Amniotic stem cell (primary cell): ENCODE measurements around the gene SMIM14.
"Not testable (repeated sequence)": the region's sequence is repeated elsewhere in the genome, so short reads cannot be mapped to it uniquely, and the experiment has no call there.

Experiments used
- DNase-seq: peaks from one replicate; lab custom pipeline; 2025; lab: John Stamatoyannopoulos, UW

The SMIM14 gene

GRCh38 chr4:39596971-39597370 lies 41.7 kb downstream of the SMIM14 start:
- no peak for DNase-seq

- no peak for DNase-seq
Measured at GRCh38 chr4:39591290-39591689, 47.4 kb downstream of the SMIM14 start.

GRCh38 chr4:39587881-39588280 lies 50.8 kb downstream of the SMIM14 start:
- peak; percentile 18 for DNase-seq

- no peak for DNase-seq
Measured at GRCh38 chr4:39574946-39575345, 63.7 kb downstream of the SMIM14 start.

GRCh38 chr4:39571504-39571903 lies 67.2 kb downstream of the SMIM14 start:
- no peak for DNase-seq

- DNase-seq: no peak
Measured at GRCh38 chr4:39571054-39571453, 67.6 kb downstream of the SMIM14 start.

GRCh38 chr4:39569209-39569608 lies 69.5 kb downstream of the SMIM14 start:
- no peak for DNase-seq

GRCh38 chr4:39568805-39569204 lies 69.9 kb downstream of the SMIM14 start:
- no peak for DNase-seq

GRCh38 chr4:39565878-39566600 lies 72.6 kb downstream of the SMIM14 start:
- DNase-seq: peak; percentile 75

GRCh38 chr4:39563346-39563847 lies 75.3 kb downstream of the SMIM14 start:
- no peak for DNase-seq

GRCh38 chr4:39562792-39563191 lies 75.9 kb downstream of the SMIM14 start:
- no peak for DNase-seq

- no peak for DNase-seq
Measured at GRCh38 chr4:39559626-39560025, 79.0 kb downstream of the SMIM14 start.

GRCh38 chr4:39555472-39555871 lies 83.2 kb downstream of the SMIM14 start:
- no peak for DNase-seq

GRCh38 chr4:39548425-39549067 lies 90.1 kb downstream of the SMIM14 start:
- DNase-seq: no peak

- DNase-seq: no peak
Measured at GRCh38 chr4:39544580-39545315, 93.9 kb downstream of the SMIM14 start.

GRCh38 chr4:39544080-39544479 lies 94.6 kb downstream of the SMIM14 start:
- not testable (repeated sequence) for DNase-seq

- no peak for DNase-seq
Measured at GRCh38 chr4:39543034-39543433, 95.6 kb downstream of the SMIM14 start.

GRCh38 chr4:39542611-39543012 lies 96.1 kb downstream of the SMIM14 start:
- no peak for DNase-seq

GRCh38 chr4:39541987-39542610 lies 96.6 kb downstream of the SMIM14 start:
- DNase-seq: no peak

- peak; percentile 18 for DNase-seq
Measured at GRCh38 chr4:39539089-39539611, 99.5 kb downstream of the SMIM14 start.

- no peak for DNase-seq
Measured at GRCh38 chr4:39533541-39533940, 105.1 kb downstream of the SMIM14 start.

GRCh38 chr4:39532237-39532636 lies 106.4 kb downstream of the SMIM14 start:
- not testable (repeated sequence) for DNase-seq
